Measurements from ENCODE around the gene HMGN3. TPM values are rescaled to one million over a fixed set of nuclear protein-coding genes. Genes with fewer than 3 reads are reported as not detected.
A peak's percentile ranks its signal among the peaks of the same experiment; 100 is the strongest.
"Not testable (repeated sequence)": the region's sequence is repeated elsewhere in the genome, so short reads cannot be mapped to it uniquely, and the experiment has no call there.

HMGN3 gene
- total RNA-seq, 1 experiment from 2014 or later = 113 TPM

DNA sequence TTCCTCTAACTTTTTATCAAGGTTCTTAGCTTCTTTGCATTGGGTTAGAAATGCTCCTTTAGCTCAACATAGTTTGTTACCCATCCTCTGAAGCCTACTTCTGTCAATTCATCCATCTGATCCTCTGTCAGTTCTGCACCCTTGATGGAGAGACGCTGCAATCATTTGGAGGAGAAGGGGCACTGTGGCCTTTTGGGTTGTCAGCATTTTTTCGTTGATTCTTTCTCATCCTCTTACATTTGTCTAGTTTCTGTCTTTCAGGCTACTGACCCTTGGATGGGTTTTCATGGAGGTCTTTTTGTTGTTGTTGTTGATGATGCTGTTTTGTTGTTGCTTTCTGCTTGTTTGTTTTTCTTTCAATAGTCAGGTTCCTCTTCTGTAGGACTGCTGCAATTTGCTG, 26.3 kb upstream of the HMGN3 start:
- no peak for TF ChIP-seq EZH2 (IDR thresholded peaks at IDR 0.05; ENCODE audit: low read length, unreplicated experiment)
- no peak for TF ChIP-seq EZH2phosphoT487 (IDR thresholded peaks at IDR 0.05; ENCODE audit: borderline replicate concordance, low read length)
- TF ChIP-seq, protein P1, sequence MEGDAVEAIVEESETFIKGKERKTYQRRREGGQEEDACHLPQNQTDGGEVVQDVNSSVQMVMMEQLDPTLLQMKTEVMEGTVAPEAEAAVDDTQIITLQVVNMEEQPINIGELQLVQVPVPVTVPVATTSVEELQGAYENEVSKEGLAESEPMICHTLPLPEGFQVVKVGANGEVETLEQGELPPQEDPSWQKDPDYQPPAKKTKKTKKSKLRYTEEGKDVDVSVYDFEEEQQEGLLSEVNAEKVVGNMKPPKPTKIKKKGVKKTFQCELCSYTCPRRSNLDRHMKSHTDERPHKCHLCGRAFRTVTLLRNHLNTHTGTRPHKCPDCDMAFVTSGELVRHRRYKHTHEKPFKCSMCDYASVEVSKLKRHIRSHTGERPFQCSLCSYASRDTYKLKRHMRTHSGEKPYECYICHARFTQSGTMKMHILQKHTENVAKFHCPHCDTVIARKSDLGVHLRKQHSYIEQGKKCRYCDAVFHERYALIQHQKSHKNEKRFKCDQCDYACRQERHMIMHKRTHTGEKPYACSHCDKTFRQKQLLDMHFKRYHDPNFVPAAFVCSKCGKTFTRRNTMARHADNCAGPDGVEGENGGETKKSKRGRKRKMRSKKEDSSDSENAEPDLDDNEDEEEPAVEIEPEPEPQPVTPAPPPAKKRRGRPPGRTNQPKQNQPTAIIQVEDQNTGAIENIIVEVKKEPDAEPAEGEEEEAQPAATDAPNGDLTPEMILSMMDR (conservative IDR thresholded peaks at IDR 0.05; ENCODE audit: low read depth, low read length) = no peak
- Histone ChIP-seq H3K4me1 (ENCODE audit: insufficient read depth, low read length) (peaks cover 3% of the 10 kb centered on the region; the same call in 1 of the 2 replicates), H3K27me3 (ENCODE audit: low read length) (no peaks in the 10 kb centered on the region), H3K36me3 (ENCODE audit: low read depth, low read length) (no peaks in the 10 kb centered on the region), H3F3A (ENCODE audit: low read length, unreplicated experiment) (no peaks in the 10 kb centered on the region), H3K4me3 (ENCODE audit: low read length) (no peak overlapping the region), H3K27ac (ENCODE audit: low read length) (no peak overlapping the region), H4K20me1 (ENCODE audit: low read length) (no peaks in the 10 kb centered on the region), H3K79me2 (ENCODE audit: low read length) (no peaks in the 10 kb centered on the region), H3K4me2 (ENCODE audit: low read length) (no peak overlapping the region), H2AFZ (ENCODE audit: low read length) (no peak overlapping the region), H3K9me3 (ENCODE audit: low read length) (no peaks in the 10 kb centered on the region), H3K9me2 (replicated peaks; ENCODE audit: low read length) (no peaks in the 10 kb centered on the region), H3K9ac (ENCODE audit: low read length) (no peak overlapping the region)
- intact Hi-C loops (cut with micrococcal nuclease) = no loop called here
- DNase-seq (no peak), ATAC-seq (no peak)
- CTCF ChIA-PET = no interaction called here
- POLR2A ChIA-PET (ENCODE audit: unreplicated experiment) = no interaction called here
- BruUV-seq (replicated peaks) = no TSS peak

DNA sequence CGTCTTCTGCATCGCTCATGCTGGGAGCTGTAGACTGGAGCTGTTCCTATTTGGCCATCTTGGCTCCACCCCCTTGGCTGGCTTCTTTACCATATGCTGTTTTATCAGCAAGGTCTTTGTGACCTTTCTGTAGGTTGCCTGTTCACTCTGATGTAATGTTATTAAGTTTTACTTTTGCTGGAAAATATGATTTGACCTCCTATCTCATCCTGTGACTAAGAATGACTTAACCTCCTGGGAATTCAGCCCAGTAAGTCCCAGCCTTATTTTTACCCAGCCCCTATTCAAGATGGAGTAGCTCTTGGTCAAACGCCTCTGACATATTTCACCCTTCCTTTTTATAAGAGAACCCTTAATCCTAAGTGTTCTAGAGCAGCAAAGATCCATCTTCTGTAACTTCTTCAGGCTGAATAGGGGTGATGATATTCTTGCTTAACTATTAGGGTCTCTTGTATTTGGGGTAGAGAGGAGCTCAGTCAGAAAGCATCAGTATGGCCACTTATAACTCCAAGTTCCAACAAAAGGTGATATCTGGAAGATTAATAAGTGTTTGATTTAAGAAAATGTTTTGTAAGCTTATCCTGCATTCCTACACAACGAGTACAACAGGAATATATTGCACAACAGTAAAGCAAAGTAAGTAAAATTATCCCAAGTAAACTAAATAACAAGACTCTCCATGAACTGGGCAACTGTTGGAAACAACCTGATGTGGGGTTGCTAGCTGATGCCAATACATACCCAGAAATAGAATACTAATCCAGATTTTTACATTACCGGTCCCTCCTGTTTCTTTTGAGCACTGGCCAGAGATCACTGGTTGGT, 23.1 kb upstream of the HMGN3 start:
- DNase-seq (peak; percentile 75), ATAC-seq (peak; percentile 67)
- ChIA-PET CTCF (interaction anchor here (0.6 kb wide), 1 partner anchor 287 kb away, joined by 3 read pairs; no protein-coding TSS in a partner anchor), POLR2A (ENCODE audit: unreplicated experiment) (interaction anchor here (0.6 kb wide), 1 partner anchor 9 kb away, joined by 3 read pairs; no protein-coding TSS in a partner anchor)
- no TSS peak for BruUV-seq (replicated peaks)
- H3K4me3 ChIP-seq (ENCODE audit: low read length) = no peak overlapping the region
- no peaks in the 10 kb centered on the region for H3K79me2 ChIP-seq (ENCODE audit: low read length)
- H3K27me3 ChIP-seq (ENCODE audit: low read length) = no peaks in the 10 kb centered on the region
- no peaks in the 10 kb centered on the region for H3K9me3 ChIP-seq (ENCODE audit: low read length)
- no peaks in the 10 kb centered on the region for H4K20me1 ChIP-seq (ENCODE audit: low read length)
- intact Hi-C loops (cut with micrococcal nuclease) = no loop called here
- no peak overlapping the region for H3K9ac ChIP-seq (ENCODE audit: low read length)
- no peaks in the 10 kb centered on the region for H3K9me2 ChIP-seq (replicated peaks; ENCODE audit: low read length)
- H3F3A ChIP-seq (ENCODE audit: low read length, unreplicated experiment) = no peaks in the 10 kb centered on the region
- peak overlapping the region; percentile 40 for H3K27ac ChIP-seq (ENCODE audit: low read length)
- no peaks in the 10 kb centered on the region; the same call in 1 of the 2 replicates for H3K4me1 ChIP-seq (ENCODE audit: insufficient read depth, low read length)
- no peak overlapping the region for H3K4me2 ChIP-seq (ENCODE audit: low read length)
- TF ChIP-seq, protein P1 (conservative IDR thresholded peaks at IDR 0.05; ENCODE audit: low read depth, low read length) = no peak
- TF ChIP-seq EZH2phosphoT487 (IDR thresholded peaks at IDR 0.05; ENCODE audit: borderline replicate concordance, low read length) (no peak), EZH2 (IDR thresholded peaks at IDR 0.05; ENCODE audit: low read length, unreplicated experiment) (no peak)
- H2AFZ ChIP-seq (ENCODE audit: low read length) = no peak overlapping the region
- H3K36me3 ChIP-seq (ENCODE audit: low read depth, low read length) = no peaks in the 10 kb centered on the region

DNA sequence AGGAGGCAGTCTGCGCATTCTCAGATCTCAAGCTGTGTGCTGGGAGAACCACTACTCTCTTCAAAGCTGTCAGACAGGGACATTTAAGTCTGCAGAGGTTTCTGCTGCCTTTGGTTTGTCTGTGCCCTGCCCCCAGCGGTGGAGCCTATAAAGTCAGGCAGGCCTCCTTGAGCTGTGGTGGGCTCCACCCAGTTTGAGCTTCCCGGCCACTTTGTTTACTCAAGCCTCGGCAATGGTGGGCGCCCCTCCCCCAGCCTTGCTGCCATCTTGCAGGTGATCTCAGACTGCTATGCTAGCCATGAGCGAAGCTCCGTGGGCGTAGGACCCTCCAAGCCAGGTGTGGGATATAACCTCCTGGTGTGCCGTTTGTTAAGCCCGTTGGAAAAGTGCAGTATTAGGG, 22.3 kb upstream of the HMGN3 start:
- BruUV-seq (replicated peaks); POLR2A ChIA-PET (ENCODE audit: unreplicated experiment); CTCF ChIA-PET: not testable (repeated sequence)

GRCh38 chr6:79255086-79255485, 20.6 kb upstream of the HMGN3 start:
- H3K9me2 ChIP-seq (replicated peaks; ENCODE audit: low read length); H4K20me1 ChIP-seq (ENCODE audit: low read length); POLR2A ChIA-PET (ENCODE audit: unreplicated experiment); H3K27ac ChIP-seq (ENCODE audit: low read length); intact Hi-C loops (cut with micrococcal nuclease); H3K4me3 ChIP-seq (ENCODE audit: low read length); BruUV-seq (replicated peaks); CTCF ChIA-PET; H2AFZ ChIP-seq (ENCODE audit: low read length); H3K9me3 ChIP-seq (ENCODE audit: low read length); H3K4me2 ChIP-seq (ENCODE audit: low read length); H3K4me1 ChIP-seq (ENCODE audit: insufficient read depth, low read length); H3K79me2 ChIP-seq (ENCODE audit: low read length); ATAC-seq; H3K36me3 ChIP-seq (ENCODE audit: low read depth, low read length); H3K27me3 ChIP-seq (ENCODE audit: low read length); H3F3A ChIP-seq (ENCODE audit: low read length, unreplicated experiment); DNase-seq; H3K9ac ChIP-seq (ENCODE audit: low read length): not testable (repeated sequence)

More for the DNA sequence above, 22.3 kb upstream of the HMGN3 start:
- H3F3A ChIP-seq (ENCODE audit: low read length, unreplicated experiment); H3K79me2 ChIP-seq (ENCODE audit: low read length); H2AFZ ChIP-seq (ENCODE audit: low read length); H3K9me2 ChIP-seq (replicated peaks; ENCODE audit: low read length); H3K36me3 ChIP-seq (ENCODE audit: low read depth, low read length); H4K20me1 ChIP-seq (ENCODE audit: low read length); H3K4me2 ChIP-seq (ENCODE audit: low read length); H3K9me3 ChIP-seq (ENCODE audit: low read length); H3K4me1 ChIP-seq (ENCODE audit: insufficient read depth, low read length); H3K9ac ChIP-seq (ENCODE audit: low read length); ATAC-seq; H3K27me3 ChIP-seq (ENCODE audit: low read length); intact Hi-C loops (cut with micrococcal nuclease); H3K27ac ChIP-seq (ENCODE audit: low read length); DNase-seq; H3K4me3 ChIP-seq (ENCODE audit: low read length): not testable (repeated sequence)
